Measurements from ENCODE around the gene PARD3.

- TF ChIP-seq, protein P1, sequence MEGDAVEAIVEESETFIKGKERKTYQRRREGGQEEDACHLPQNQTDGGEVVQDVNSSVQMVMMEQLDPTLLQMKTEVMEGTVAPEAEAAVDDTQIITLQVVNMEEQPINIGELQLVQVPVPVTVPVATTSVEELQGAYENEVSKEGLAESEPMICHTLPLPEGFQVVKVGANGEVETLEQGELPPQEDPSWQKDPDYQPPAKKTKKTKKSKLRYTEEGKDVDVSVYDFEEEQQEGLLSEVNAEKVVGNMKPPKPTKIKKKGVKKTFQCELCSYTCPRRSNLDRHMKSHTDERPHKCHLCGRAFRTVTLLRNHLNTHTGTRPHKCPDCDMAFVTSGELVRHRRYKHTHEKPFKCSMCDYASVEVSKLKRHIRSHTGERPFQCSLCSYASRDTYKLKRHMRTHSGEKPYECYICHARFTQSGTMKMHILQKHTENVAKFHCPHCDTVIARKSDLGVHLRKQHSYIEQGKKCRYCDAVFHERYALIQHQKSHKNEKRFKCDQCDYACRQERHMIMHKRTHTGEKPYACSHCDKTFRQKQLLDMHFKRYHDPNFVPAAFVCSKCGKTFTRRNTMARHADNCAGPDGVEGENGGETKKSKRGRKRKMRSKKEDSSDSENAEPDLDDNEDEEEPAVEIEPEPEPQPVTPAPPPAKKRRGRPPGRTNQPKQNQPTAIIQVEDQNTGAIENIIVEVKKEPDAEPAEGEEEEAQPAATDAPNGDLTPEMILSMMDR (IDR thresholded peaks at IDR 0.05; ENCODE audit: insufficient read depth, low read length, poor library complexity, severe bottlenecking): no peak
- no peak for TF ChIP-seq EZH2phosphoT487 (conservative IDR thresholded peaks at IDR 0.05; ENCODE audit: low read length)
Observed at GRCh38 chr10:34156781-34157425, 658.2 kb downstream of the PARD3 start.
